HG03460 (cell line): Measurements from ENCODE around the gene NCKAP5.
"Not testable (repeated sequence)": the region's sequence is repeated elsewhere in the genome, so short reads cannot be mapped to it uniquely, and the experiment has no call there.

Experiments
- ATAC-seq: cut with Tn5 transposase; IDR thresholded peaks from one replicate; pipeline ENCODE4 v1.9.1; 2021; ENCODE audit not compliant: unreplicated experiment

The NCKAP5 gene

GRCh38 chr2:133525090-133525489 lies 43.2 kb downstream of the NCKAP5 start:
- ATAC-seq: no peak

- no peak for ATAC-seq
Measured at GRCh38 chr2:133523406-133523805, 44.9 kb downstream of the NCKAP5 start.

- ATAC-seq: no peak
Measured at GRCh38 chr2:133522204-133522603, 46.1 kb downstream of the NCKAP5 start.

- no peak for ATAC-seq
Measured at GRCh38 chr2:133521146-133521745, 47.0 kb downstream of the NCKAP5 start.

GRCh38 chr2:133519677-133520076 lies 48.6 kb downstream of the NCKAP5 start:
- ATAC-seq: not testable (repeated sequence)

GRCh38 chr2:133518700-133519344 lies 49.4 kb downstream of the NCKAP5 start:
- ATAC-seq: peak; percentile 52

GRCh38 chr2:133517876-133518275 lies 50.4 kb downstream of the NCKAP5 start:
- no peak for ATAC-seq

- no peak for ATAC-seq
Measured at GRCh38 chr2:133516405-133517026, 51.7 kb downstream of the NCKAP5 start.

- ATAC-seq: no peak
Measured at GRCh38 chr2:133515271-133515670, 53.0 kb downstream of the NCKAP5 start.

- ATAC-seq: no peak
Measured at GRCh38 chr2:133513893-133514292, 54.4 kb downstream of the NCKAP5 start.

- ATAC-seq: no peak
Measured at GRCh38 chr2:133512121-133512520, 56.1 kb downstream of the NCKAP5 start.

GRCh38 chr2:133511679-133512078 lies 56.6 kb downstream of the NCKAP5 start:
- ATAC-seq: no peak

GRCh38 chr2:133509777-133510176 lies 58.5 kb downstream of the NCKAP5 start:
- no peak for ATAC-seq

GRCh38 chr2:133508546-133509165 lies 59.6 kb downstream of the NCKAP5 start:
- no peak for ATAC-seq

- no peak for ATAC-seq
Measured at GRCh38 chr2:133506996-133507395, 61.3 kb downstream of the NCKAP5 start.

- ATAC-seq: no peak
Measured at GRCh38 chr2:133504566-133505505, 63.4 kb downstream of the NCKAP5 start.

GRCh38 chr2:133503927-133504326 lies 64.3 kb downstream of the NCKAP5 start:
- ATAC-seq: no peak

GRCh38 chr2:133503323-133503722 lies 64.9 kb downstream of the NCKAP5 start:
- ATAC-seq: peak; percentile 69

GRCh38 chr2:133502678-133503077 lies 65.6 kb downstream of the NCKAP5 start:
- ATAC-seq: no peak

- ATAC-seq: no peak
Measured at GRCh38 chr2:133500917-133501316, 67.3 kb downstream of the NCKAP5 start.
